Fibroblast of pulmonary artery (primary cell): Measurements from ENCODE around the gene ST6GALNAC3.
A peak's percentile ranks its signal among the peaks of the same experiment; 100 is the strongest.

ENCODE experiments used
- DNase-seq: peaks from one replicate; pipeline ENCODE4 v3.0.0-alpha.2; 2010; ENCODE audit warnings: low read depth
- H3K4me3 ChIP-seq: replicated peaks from 2 replicates; pipeline ENCODE4 v1.5.1; 2011; ENCODE audit warnings: low read depth, mild to moderate bottlenecking, control low read depth, low read length, moderate library complexity
- TF ChIP-seq, protein P1 (sequence below): IDR thresholded peaks from 2 replicates; pipeline ENCODE4 v1.5.1; 2011; ENCODE audit warnings: mild to moderate bottlenecking, control low read depth, low read length, inconsistent platforms; ENCODE audit errors: missing control alignments

ST6GALNAC3 gene

DNA sequence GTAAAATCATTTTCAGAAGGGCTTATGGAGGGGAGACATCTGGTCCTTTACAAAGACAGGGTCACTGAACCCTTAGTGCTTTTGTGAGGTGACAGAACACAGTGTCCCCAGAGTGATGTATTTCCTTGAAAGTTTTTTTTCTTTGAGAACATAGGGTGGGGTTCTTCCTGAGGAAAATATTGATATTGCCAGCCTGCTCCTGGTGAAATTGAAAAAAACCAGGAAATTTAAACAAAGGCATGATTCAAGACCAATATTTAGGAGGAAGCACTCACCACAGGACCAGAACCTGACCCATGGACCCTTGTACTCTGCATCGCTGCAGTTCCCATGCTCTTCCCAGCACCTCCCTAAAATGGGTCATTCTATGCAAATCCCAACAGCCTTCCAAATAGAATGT, 63.7 kb downstream of the ST6GALNAC3 start:
- TF ChIP-seq, protein P1, sequence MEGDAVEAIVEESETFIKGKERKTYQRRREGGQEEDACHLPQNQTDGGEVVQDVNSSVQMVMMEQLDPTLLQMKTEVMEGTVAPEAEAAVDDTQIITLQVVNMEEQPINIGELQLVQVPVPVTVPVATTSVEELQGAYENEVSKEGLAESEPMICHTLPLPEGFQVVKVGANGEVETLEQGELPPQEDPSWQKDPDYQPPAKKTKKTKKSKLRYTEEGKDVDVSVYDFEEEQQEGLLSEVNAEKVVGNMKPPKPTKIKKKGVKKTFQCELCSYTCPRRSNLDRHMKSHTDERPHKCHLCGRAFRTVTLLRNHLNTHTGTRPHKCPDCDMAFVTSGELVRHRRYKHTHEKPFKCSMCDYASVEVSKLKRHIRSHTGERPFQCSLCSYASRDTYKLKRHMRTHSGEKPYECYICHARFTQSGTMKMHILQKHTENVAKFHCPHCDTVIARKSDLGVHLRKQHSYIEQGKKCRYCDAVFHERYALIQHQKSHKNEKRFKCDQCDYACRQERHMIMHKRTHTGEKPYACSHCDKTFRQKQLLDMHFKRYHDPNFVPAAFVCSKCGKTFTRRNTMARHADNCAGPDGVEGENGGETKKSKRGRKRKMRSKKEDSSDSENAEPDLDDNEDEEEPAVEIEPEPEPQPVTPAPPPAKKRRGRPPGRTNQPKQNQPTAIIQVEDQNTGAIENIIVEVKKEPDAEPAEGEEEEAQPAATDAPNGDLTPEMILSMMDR = no peak
- DNase-seq = no peak
- H3K4me3 ChIP-seq = no peak overlapping the region

DNA sequence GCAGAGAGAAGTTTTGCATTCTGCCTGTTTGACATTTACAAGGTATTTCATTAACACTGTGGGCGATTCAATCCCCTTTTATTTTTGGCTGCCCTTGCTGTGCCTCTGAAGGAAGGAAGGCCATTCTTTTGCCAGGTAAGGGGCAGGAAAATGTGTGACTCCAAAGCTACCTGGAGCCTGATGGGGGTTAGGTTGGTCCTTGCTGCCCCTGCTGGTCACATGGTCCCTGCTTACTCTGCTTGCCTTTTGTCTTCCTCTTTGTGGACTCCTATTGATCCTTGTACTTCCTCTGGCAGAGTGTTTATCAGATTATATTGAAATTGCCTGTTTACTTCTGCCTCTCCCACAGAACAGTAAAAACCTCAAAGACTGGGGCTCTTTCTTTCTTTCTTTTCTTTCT, 65.7 kb downstream of the ST6GALNAC3 start:
- H3K4me3 ChIP-seq = no peak overlapping the region
- DNase-seq = no peak
- TF ChIP-seq, protein P1 = peak; percentile 3

DNA sequence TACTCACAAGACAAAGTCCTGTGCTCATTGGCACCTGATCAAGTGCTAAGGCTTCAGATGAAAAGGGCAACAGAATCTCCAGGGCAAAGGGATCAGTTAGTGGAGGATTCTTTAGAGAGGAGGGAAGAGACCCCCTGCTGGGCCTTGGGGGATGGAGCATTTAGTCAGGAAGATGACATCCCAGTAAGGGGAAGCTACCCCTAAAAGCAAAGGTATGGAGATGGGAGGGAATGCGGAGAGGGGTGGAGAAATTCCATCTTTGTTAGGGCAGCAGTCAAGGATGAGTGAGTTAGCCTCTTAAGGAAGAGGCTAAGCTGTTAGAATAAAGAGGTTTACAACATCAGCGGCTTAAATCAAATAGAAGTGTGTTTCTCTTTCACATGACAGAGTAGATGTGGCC, 67.4 kb downstream of the ST6GALNAC3 start:
- no peak for DNase-seq
- TF ChIP-seq, protein P1 = no peak
- no peak overlapping the region for H3K4me3 ChIP-seq

DNA sequence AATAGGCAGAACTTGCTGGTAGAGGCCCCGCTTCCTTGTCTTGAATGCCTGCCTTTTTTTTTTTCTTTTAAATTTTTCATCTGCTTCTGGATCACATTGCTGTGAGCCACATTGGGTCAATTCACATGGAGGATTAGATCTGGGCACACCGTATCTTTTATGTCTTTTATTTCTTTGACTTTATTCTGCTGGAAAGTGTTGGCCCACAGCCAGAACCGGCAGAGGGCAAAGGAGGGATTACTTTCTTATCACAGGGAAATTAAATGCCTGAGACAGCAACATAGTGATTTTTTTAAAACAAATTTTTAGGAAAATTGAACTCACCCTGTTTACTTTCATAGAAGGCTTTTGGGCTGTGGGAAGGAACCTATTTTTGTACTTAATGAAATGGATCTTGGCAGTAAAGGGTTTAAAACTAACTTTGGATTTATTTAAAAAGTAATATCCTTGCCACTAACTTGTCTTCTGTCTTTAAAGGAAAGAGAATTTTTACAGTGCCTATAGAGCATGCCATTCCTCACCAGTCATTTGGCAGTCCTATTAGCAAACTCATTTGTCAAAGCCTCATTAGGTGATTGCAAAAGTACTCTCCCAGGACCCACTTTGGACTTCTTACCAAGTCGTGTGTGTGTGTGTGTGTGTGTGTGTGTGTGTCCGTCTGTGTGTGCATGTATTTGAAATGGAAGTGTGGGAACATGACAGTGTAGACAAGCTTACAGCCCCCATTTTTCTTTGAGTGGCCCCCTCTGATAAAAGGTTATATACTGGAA, 68.4 kb downstream of the ST6GALNAC3 start:
- H3K4me3 ChIP-seq = no peak overlapping the region
- TF ChIP-seq, protein P1 = no peak
- peak; percentile 26 for DNase-seq

DNA sequence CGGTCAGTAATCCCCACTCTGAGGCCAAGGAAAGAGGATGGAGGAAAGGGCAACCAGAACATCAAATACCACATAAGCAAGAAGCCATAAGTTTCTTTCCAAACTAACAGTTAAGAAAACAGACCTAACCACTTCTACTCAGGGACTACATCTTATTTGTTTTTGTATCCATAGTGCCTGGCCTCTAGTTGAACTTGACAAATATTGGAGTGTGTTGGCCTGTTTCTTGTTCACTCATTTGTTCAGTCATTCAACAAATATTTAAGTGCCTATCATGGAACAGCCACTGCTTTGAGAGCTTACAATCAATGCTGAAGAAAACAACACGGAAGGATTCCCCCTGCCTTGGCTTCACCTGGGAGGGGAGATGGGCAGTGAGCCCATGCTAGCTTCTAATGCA, 69.7 kb downstream of the ST6GALNAC3 start:
- H3K4me3 ChIP-seq = no peak overlapping the region
- TF ChIP-seq, protein P1 = no peak
- no peak for DNase-seq

DNA sequence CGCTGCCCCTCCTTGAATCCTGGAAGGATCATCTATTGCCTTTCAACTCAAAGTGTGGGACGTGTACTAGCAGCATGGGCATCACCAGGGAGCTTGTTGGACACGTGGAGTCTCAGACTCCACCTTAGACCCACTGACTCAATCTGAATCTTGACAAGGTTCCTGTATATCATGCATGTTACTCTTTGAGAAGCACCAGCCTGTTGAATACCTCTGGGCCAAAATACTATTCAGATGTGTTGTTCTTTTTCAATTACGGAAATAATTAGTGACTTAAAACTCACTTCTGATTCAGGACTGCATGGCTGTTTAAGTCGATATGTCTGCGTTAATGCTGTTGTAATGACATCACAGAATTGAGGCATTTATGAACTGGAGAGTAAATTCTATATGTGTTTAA, 70.8 kb downstream of the ST6GALNAC3 start:
- TF ChIP-seq, protein P1 = no peak

DNA sequence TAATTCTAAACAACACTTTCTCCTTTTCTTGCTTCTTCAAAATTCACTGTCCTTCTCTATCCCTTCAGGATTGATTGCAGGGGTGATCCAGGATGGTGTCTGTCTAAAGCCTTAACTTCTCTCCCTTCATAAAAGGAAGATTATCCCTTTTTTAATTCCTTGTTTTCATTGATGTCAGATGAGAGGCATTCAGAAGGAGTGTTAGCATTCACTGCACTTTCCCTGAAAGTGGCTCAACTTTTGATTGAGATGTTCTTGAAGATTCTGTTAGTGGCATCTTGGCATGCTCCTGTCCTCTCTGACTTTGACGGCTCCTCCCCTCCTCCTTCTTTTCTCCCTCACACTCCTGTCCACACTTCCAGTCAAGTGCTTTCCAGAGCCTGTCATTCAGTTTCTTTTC, 71.6 kb downstream of the ST6GALNAC3 start:
- no peak overlapping the region for H3K4me3 ChIP-seq
- TF ChIP-seq, protein P1 = no peak
- DNase-seq = no peak

More for the DNA sequence above, 70.8 kb downstream of the ST6GALNAC3 start:
- no peak overlapping the region for H3K4me3 ChIP-seq
- DNase-seq = no peak
